ENCODE data around the gene LGALS3BP. TPM values are rescaled to one million over a fixed set of nuclear protein-coding genes. Genes with fewer than 3 reads are reported as not detected.
A peak's percentile ranks its signal among the peaks of the same experiment; 100 is the strongest.

LGALS3BP gene
- total and polyA plus RNA-seq, 2 of the 8 experiments (the other 6 are each of a cell fraction or from before 2014, with no cell fraction given), result 56.1 to 61.6 TPM

DNA sequence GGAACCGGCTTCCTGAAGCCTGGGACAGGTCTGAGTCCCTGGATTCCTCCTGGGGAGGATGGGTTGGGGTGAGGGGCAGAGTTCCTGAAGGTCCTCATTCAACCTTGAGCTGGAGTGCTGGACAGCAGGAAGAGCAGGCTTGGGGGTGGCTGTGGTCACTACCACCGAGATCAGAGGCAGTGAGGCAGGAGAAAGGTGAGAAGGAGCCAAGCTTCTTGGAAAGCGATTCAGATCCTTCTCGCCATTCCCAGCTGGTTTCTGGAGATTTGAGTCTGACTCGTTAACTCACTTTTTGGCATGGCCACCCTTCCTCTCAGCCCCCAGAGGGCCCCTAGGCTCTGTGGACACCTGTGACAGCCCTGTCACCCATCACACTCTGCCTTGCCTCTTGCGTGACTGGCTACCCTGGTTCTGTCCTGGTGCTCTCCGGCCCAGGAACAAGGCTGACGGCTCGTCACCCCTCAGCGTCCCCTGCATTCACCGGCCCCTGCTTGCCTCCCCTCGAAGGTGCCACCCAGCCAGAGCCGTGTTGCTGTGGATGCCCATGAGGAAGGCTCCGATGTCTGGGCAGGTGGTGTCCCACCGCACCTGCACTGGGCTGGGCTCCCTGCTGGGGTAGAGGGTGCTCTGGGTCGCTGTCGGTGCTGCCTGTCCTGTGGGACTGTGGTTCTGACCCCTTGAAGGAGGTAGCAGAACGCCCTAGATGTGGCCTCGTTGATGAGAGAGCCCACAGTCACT, 44.9 kb downstream of the LGALS3BP start:
- no peak overlapping the region for H2BK20ac ChIP-seq (ENCODE audit: low read length)
- no peak overlapping the region; the same call in 1 of the 2 replicates for H2BK15ac ChIP-seq (ENCODE audit: low read length)
- no peaks in the 10 kb centered on the region for H3K23me2 ChIP-seq (ENCODE audit: low read depth, low read length)
- DNase-seq (ENCODE audit: low read depth in 1 of 2, low spot score in 2 of 2) (no peak), FAIRE-seq (no peak)
- H2BK12ac ChIP-seq (ENCODE audit: low read depth, low read length), result 0 out of 2 replicates have a peak overlapping the region, but pooled peaks have one; percentile 50
- no peak overlapping the region for H3K14ac ChIP-seq (ENCODE audit: insufficient read length)
- H3K4ac ChIP-seq (replicated peaks; ENCODE audit: insufficient read length, low read depth, low read length), result no peak overlapping the region
- WGBS, 2 experiments (ENCODE audit: extremely low coverage in 1 of 2, insufficient coverage in 1 of 2, insufficient read length in 1 of 2, insufficient replicate concordance in 2 of 2, low coverage in 1 of 2, low lambda C conversion rate in 2 of 2, missing lambda C conversion rate in 1 of 2), result 84% methylated on average over 19 of the region's 19 CpGs; no CpG with 5 or more reads in 1 of the 2 experiments
- no peak overlapping the region for H3K9ac ChIP-seq (replicated peaks in 1 of 4; ENCODE audit: extremely low read depth in 1 of 4, low read depth in 3 of 4, low read length in 3 of 4)
- peak overlapping the region; percentile 16; the same call in 1 of the 2 replicates for H2AFZ ChIP-seq (ENCODE audit: low read length)
- no peak overlapping the region for H3K23ac ChIP-seq (ENCODE audit: insufficient read length)
- H2AK5ac ChIP-seq (ENCODE audit: low read depth, low read length), result no peak overlapping the region
- H4K20me1 ChIP-seq (replicated peaks in 1 of 2; ENCODE audit: control insufficient read depth in 1 of 2, insufficient read depth in 2 of 2, low read length in 2 of 2), result no peaks in the 10 kb centered on the region
- H3K79me2 ChIP-seq (ENCODE audit: control insufficient read depth in 1 of 2, insufficient read depth in 2 of 2, low read length in 2 of 2), result no peaks in the 10 kb centered on the region
- CTCF ChIA-PET (ENCODE audit: partially characterized antibody), result interaction anchor here (0.5 to 3.1 kb wide), 4 partner anchors 27 to 59 kb away, joined by 3 to 17 read pairs (median 4); no protein-coding TSS in a partner anchor
- no peaks in the 10 kb centered on the region for H3K79me1 ChIP-seq (ENCODE audit: low read depth, low read length)
- no peaks in the 10 kb centered on the region; a peak in 1 of 7 replicates for H3K27me3 ChIP-seq (replicated peaks in 1 of 4; ENCODE audit: control insufficient read depth in 3 of 4, extremely low read depth in 1 of 4, insufficient read depth in 3 of 4, low read length in 3 of 4)
- no peaks in the 10 kb centered on the region for H3K9me3 ChIP-seq (ENCODE audit: insufficient read depth in 2 of 2, low read depth in 1 of 2, low read length in 1 of 2)
- H3K56ac ChIP-seq (replicated peaks; ENCODE audit: insufficient read length, low read depth, low read length), result no peak overlapping the region
- H3K27ac ChIP-seq (ENCODE audit: low read depth, low read length), result no peak overlapping the region
- H3K18ac ChIP-seq (ENCODE audit: extremely low read depth, low read length), result no peak overlapping the region
- H4K8ac ChIP-seq (ENCODE audit: extremely low read depth, insufficient read depth, low read length), result peak overlapping the region; percentile 62; the same call in 1 of the 2 replicates
- H4K91ac ChIP-seq (replicated peaks; ENCODE audit: insufficient read length, low read length), result no peak overlapping the region
- H3K36me3 ChIP-seq (ENCODE audit: control insufficient read depth in 2 of 4, insufficient read depth in 4 of 4, low read length in 3 of 4), result no peaks in the 10 kb centered on the region
- peaks cover 0 to 19% (median 8%) of the 10 kb centered on the region in 4 experiments; a peak in 5 of 7 replicates for H3K4me1 ChIP-seq (replicated peaks in 1 of 4; ENCODE audit: control insufficient read depth in 3 of 4, insufficient read depth in 4 of 4, low read length in 3 of 4)
- no peak overlapping the region for H3K4me3 ChIP-seq (ENCODE audit: extremely low read depth in 1 of 4, insufficient read depth in 2 of 4, low read depth in 3 of 4, low read length in 4 of 4)
- POLR2A ChIA-PET (ENCODE audit: partially characterized antibody), result interaction anchor here (1.7 to 3.3 kb wide), 2 partner anchors 11 to 69 kb away, joined by 3 to 16 read pairs; partner anchors contain the start of gene TIMP2
- H2BK5ac ChIP-seq (ENCODE audit: low read depth, low read length), result no peak overlapping the region
- H4K5ac ChIP-seq (ENCODE audit: insufficient read length, low read depth, low read length), result no peak overlapping the region
- 0 out of 4 replicates have a peak overlapping the region, but pooled peaks have one; percentile 5 to 21 for H3K4me2 ChIP-seq (ENCODE audit: insufficient read depth in 1 of 2, low read depth in 2 of 2, low read length in 2 of 2)
- H2BK120ac ChIP-seq (replicated peaks; ENCODE audit: low read depth, low read length), result no peak overlapping the region
- TF ChIP-seq CEBPB (IDR thresholded peaks at IDR 0.05; ENCODE audit: low read depth, low read length) (no peak), EP300 (IDR thresholded peaks at IDR 0.05; ENCODE audit: borderline replicate concordance in 1 of 2, low read depth in 2 of 2, low read length in 2 of 2) (no peak), CTBP2 (IDR thresholded peaks at IDR 0.05; ENCODE audit: borderline replicate concordance, insufficient read depth, insufficient read length, low read length) (no peak), ZNF274 (IDR thresholded peaks at IDR 0.05; ENCODE audit: borderline replicate concordance, extremely low read depth, low read length) (no peak), SIN3A (conservative IDR thresholded peaks at IDR 0.05 in 1 of 2, IDR thresholded peaks at IDR 0.05 in 1 of 2; ENCODE audit: low read depth in 1 of 2, low read length in 2 of 2) (no peak), SIX5 (IDR thresholded peaks at IDR 0.05; ENCODE audit: low read depth, low read length) (no peak), KDM5A (IDR thresholded peaks at IDR 0.05; ENCODE audit: low read length) (no peak), POLR2A (IDR thresholded peaks at IDR 0.05; ENCODE audit: control extremely low read depth in 1 of 2, low read depth in 2 of 2, low read length in 2 of 2) (no peak), TAF7 (optimal IDR thresholded peaks at IDR 0.05; ENCODE audit: borderline replicate concordance, low read depth, low read length) (no peak), TEAD4 (IDR thresholded peaks at IDR 0.05; ENCODE audit: low read depth, low read length) (no peak), KDM1A (IDR thresholded peaks at IDR 0.05; ENCODE audit: borderline replicate concordance, low read length) (no peak), EGR1 (IDR thresholded peaks at IDR 0.05; ENCODE audit: borderline replicate concordance, low read depth, low read length) (no peak)

Data from H1 (cell line).